A673 (cell line): Measurements from ENCODE around the gene ZFYVE21.

Experiments used
- CTCF ChIP-seq: fragments of 300-800, 200-600 bp; sonication (generic); conservative IDR thresholded peaks from 2 replicates; pipeline ENCODE4 v1.5.1; 2017; ENCODE audit warnings: low read depth, mild to moderate bottlenecking, antibody characterized with exemption, low read length, moderate library complexity, mixed read lengths
- EZH2 ChIP-seq: fragments of 200-600 bp; sonication (generic); IDR thresholded peaks from 2 replicates; pipeline ENCODE4 v1.6.1; 2017; ENCODE audit warnings: borderline replicate concordance, low read depth, mild to moderate bottlenecking, mixed read lengths, antibody characterized with exemption, low read length; ENCODE audit not compliant: poor library complexity, severe bottlenecking

GRCh38 chr14:103741876-103742275 lies 26.3 kb downstream of the ZFYVE21 start:
- TF ChIP-seq CTCF (no peak), EZH2 (no peak)
